GM18907 (cell line): ENCODE results near the gene MTMR1.
A peak's percentile ranks its signal among the peaks of the same experiment; 100 is the strongest.

Source experiments
- ATAC-seq: cut with Tn5 transposase; IDR thresholded peaks from one replicate; pipeline ENCODE4 v1.9.1; 2021; ENCODE audit warnings: mild to moderate bottlenecking, moderate library complexity; ENCODE audit not compliant: unreplicated experiment

Gene MTMR1

DNA sequence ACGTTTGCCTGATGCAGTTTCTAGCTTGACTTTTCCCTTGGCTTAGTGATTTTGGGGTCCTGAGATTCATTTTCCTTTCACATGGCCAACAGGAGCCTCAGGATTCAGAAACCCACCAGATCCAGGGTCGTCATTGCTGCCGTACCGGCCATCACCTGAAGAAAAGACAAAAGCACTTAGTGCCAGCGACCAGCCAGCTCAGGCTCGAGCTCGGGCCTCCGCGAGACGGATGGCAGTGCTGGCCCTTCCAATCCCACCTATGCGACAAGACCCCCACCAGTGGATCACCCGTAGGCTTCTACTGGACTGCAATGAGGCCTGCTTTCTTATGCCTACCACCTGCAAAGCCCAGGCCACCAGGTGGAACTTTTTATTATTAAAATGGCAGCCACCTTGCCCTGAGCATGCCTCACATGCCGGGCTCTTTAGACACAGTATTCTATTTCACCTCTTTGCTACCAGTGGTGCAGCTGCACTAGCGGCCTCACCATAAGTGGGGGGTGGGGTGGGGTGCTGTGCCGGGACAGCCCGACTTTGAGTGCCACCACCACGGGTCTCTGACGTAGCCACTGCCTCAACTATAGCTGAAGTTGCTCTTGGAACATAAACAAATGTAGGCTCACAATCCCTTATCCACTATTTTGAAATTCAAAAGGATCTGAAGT lies 84.3 kb downstream of the MTMR1 start:
- ATAC-seq: no peak

DNA sequence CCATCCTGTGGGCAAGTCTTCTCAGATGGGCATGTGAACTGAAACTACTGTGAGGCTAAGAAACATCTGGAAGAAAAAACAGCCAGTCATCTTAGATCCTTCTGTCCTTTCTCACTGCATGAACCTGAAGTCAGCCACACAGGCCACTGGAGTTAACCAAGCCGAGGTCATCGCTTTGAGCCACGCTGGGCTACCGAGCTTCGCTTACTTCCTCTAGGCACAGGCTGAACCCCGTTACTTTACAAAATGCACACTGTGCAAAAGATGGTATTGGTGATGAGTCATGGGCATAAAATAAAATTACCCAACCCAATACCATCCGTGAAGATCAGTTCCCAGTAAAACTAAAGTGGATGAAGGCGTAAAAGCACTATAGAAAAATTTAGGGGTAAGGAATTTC lies 86.2 kb downstream of the MTMR1 start:
- ATAC-seq: no peak

DNA sequence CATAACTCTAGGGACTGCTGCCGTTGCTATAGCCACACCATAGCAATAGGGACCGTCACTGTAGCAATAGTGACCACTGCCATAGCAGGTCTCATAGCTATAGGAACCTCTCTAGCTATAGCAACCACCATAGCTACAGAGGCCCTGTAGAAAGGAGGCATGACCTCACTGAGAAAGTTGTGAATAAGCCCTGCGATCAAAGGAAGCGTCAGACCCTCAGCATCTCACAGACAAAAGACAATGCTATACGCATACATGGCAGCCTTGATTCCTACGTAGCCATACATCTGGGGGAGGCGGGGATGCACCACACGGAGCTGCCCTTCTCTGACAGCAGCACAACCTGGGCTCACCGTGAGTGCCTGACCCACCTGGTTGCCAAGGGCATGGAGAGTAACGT lies 88.5 kb downstream of the MTMR1 start:
- ATAC-seq: no peak

DNA sequence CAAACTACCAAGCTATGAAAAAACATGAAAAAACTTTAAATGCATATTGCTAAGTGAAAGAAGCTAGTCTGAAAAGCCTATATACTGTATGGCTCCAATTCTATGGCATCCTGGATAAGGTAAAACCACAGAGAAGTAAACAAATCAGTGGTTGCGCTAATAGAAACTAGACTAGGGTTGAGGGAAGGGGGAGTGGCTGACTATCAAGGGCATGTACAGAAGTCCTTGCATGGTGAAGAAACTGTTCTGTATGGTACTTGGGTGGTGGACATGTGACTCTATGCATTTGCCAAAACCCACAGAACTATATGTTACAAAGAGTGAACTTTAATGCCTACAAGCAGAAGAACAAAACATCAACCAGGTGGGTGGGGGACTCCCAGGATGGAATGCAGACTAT lies 96.8 kb downstream of the MTMR1 start:
- peak; percentile 56 for ATAC-seq

GRCh38 chrX:150792949-150793527 lies 99.8 kb downstream of the MTMR1 start:
- ATAC-seq: no peak

DNA sequence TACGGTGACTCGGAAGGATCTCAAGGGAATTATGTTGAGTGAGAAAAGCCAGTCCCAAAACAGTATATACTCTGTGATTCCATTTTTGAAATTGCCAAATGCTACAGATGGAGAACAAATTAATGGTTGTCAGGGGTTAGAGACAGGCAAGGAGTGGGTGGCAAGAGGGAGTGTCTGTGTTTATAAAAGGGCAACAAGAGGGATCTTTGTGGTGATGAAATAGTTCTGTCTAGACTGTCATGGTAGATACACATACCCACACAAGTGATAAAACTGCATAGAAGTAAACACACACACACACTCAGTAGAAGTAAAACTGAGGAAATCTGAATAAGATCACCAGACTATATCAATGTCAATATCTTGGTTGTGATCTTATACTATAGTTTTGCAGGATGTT lies 112.5 kb downstream of the MTMR1 start:
- ATAC-seq: no peak

GRCh38 chrX:150806827-150807226 lies 113.6 kb downstream of the MTMR1 start:
- ATAC-seq: no peak

DNA sequence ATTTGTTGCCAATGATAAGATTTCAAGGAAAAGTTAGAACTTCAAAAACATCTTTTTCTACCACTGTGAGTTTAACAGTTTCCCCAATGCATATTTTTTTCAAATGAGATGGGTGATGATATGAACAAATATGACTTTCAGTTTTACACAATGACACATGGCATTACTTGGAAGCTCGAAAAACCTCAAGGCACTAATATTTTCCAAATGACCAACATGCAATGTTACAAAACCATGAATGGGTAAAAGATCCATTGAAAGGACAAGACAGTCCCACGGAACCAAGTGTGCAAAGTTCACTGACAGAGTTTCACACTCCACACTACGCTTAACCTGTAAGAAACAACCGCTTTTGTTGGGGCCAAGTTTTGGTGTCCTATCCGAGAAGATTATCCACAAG lies 120.7 kb downstream of the MTMR1 start:
- ATAC-seq: no peak
